A673 (cell line): ENCODE results near the gene PPP6R2. TPM values are rescaled to one million over a fixed set of nuclear protein-coding genes. Genes with fewer than 3 reads are reported as not detected.
A peak's percentile ranks its signal among the peaks of the same experiment; 100 is the strongest.

Source experiments
- BruUV-seq: library from RNA; stranded (reverse); fragments of 400-500 nt; replicated peaks from 2 replicates; lab custom pipeline; 2021; lab: Mats Ljungman, UMichigan
- CTCF ChIA-PET: fragments of 300-600 bp; sonication (Branson Sonifier 250); formaldehyde crosslinking; loops from one replicate; lab custom pipeline; 2022; ENCODE audit warnings: antibody characterized with exemption; lab: Charles Lee
- POLR2A ChIA-PET: fragments of 300-600 bp; sonication (Branson Sonifier 250); formaldehyde crosslinking; loops from one replicate; lab custom pipeline; 2022; ENCODE audit warnings: antibody characterized with exemption; ENCODE audit not compliant: low non-redundant PET; lab: Charles Lee
- DNase-seq: peaks from one replicate; pipeline ENCODE4 v3.0.0-alpha.2; 2015; ENCODE audit warnings: low spot score
- H3K27ac ChIP-seq: fragments of 200-600 bp; sonication (generic); 2 replicates; pipeline ENCODE4 v1.5.1; 2016; ENCODE audit warnings: mixed run types, low read depth, mild to moderate bottlenecking, mixed read lengths, antibody characterized with exemption, low read length; ENCODE audit not compliant: poor library complexity, severe bottlenecking
- H3K27me3 ChIP-seq: fragments of 200-600 bp; sonication (generic); replicated peaks from 2 replicates; pipeline ENCODE4 v1.6.1; 2017; ENCODE audit warnings: mixed run types, low read depth, mild to moderate bottlenecking, mixed read lengths, antibody characterized with exemption, low read length; ENCODE audit not compliant: insufficient read depth, poor library complexity
- H3K36me3 ChIP-seq: fragments of 200-600 bp; sonication (generic); 2 replicates; pipeline ENCODE4 v1.6.1; 2016; ENCODE audit warnings: mixed run types, mild to moderate bottlenecking, mixed read lengths, antibody characterized with exemption, low read length; ENCODE audit not compliant: insufficient read depth, poor library complexity, severe bottlenecking
- H3K4me1 ChIP-seq: fragments of 200-600 bp; sonication (generic); 2 replicates; pipeline ENCODE4 v1.6.1; 2017; ENCODE audit warnings: mixed run types, mild to moderate bottlenecking, mixed read lengths, antibody characterized with exemption, low read length; ENCODE audit not compliant: insufficient read depth, poor library complexity, severe bottlenecking
- H3K4me3 ChIP-seq: fragments of 200-600 bp; sonication (generic); 2 replicates; pipeline ENCODE4 v1.5.1; 2016; ENCODE audit warnings: low read depth, mixed run types, mild to moderate bottlenecking, mixed read lengths, low read length; ENCODE audit not compliant: poor library complexity, severe bottlenecking
- H3K9me3 ChIP-seq: fragments of 200-600 bp; sonication (generic); 2 replicates; pipeline ENCODE4 v1.6.1; 2016; ENCODE audit warnings: mixed run types, low read depth, mild to moderate bottlenecking, mixed read lengths, antibody characterized with exemption, low read length; ENCODE audit not compliant: poor library complexity, severe bottlenecking
- EZH2 ChIP-seq: fragments of 200-600 bp; sonication (generic); IDR thresholded peaks from 2 replicates; pipeline ENCODE4 v1.6.1; 2017; ENCODE audit warnings: borderline replicate concordance, low read depth, mild to moderate bottlenecking, mixed read lengths, antibody characterized with exemption, low read length; ENCODE audit not compliant: poor library complexity, severe bottlenecking
- intact Hi-C: fragments of 100-400 bp; cut with micrococcal nuclease; formaldehyde crosslinking; loops from one replicate; pipeline ENCODE4 v1.10.0; 2022; ENCODE audit not compliant: unreplicated experiment
- total RNA-seq: library from RNA; stranded (reverse); gene quantifications from 2 replicates; pipeline ENCODE4 v1.2.3, GENCODE V29; 2021
- TF ChIP-seq, protein P1 (sequence below): fragments of 300-800, 200-600 bp; sonication (generic); conservative IDR thresholded peaks from 2 replicates; pipeline ENCODE4 v1.5.1; 2017; ENCODE audit warnings: low read depth, mild to moderate bottlenecking, antibody characterized with exemption, low read length, moderate library complexity, mixed read lengths

Gene PPP6R2
- total RNA-seq, 1 experiment from 2014 or later: 64.6 TPM

GRCh38 chr22:50339945-50340879 is 2.9 kb upstream of the PPP6R2 start:
- Histone ChIP-seq H3K9me3 (no peaks in the 10 kb centered on the region), H3K36me3 (no peaks in the 10 kb centered on the region), H3K4me1 (peaks cover 3% of the 10 kb centered on the region), H3K4me3 (no peak overlapping the region), H3K27ac (no peak overlapping the region), H3K27me3 (no peaks in the 10 kb centered on the region)
- no peak for DNase-seq
- no TSS peak for BruUV-seq
- intact Hi-C loops: no loop called here
- POLR2A ChIA-PET: no interaction called here
- CTCF ChIA-PET: interaction anchor here (2.5 kb wide), 1 partner anchor 13 kb away, joined by 9 read pairs; the partner anchor contains the start of gene DENND6B
- TF ChIP-seq, protein P1, sequence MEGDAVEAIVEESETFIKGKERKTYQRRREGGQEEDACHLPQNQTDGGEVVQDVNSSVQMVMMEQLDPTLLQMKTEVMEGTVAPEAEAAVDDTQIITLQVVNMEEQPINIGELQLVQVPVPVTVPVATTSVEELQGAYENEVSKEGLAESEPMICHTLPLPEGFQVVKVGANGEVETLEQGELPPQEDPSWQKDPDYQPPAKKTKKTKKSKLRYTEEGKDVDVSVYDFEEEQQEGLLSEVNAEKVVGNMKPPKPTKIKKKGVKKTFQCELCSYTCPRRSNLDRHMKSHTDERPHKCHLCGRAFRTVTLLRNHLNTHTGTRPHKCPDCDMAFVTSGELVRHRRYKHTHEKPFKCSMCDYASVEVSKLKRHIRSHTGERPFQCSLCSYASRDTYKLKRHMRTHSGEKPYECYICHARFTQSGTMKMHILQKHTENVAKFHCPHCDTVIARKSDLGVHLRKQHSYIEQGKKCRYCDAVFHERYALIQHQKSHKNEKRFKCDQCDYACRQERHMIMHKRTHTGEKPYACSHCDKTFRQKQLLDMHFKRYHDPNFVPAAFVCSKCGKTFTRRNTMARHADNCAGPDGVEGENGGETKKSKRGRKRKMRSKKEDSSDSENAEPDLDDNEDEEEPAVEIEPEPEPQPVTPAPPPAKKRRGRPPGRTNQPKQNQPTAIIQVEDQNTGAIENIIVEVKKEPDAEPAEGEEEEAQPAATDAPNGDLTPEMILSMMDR: no peak
- no peak for TF ChIP-seq EZH2

- BruUV-seq: no TSS peak
Observed at GRCh38 chr22:50341977-50342650, 1.0 kb upstream of the PPP6R2 start.

GRCh38 chr22:50343541-50343935 is 411 bp downstream of the PPP6R2 start:
- peaks cover 3% of the 10 kb centered on the region for H3K4me1 ChIP-seq
- CTCF ChIA-PET: no interaction called here
- BruUV-seq: no TSS peak
- H3K9me3 ChIP-seq: no peaks in the 10 kb centered on the region
- no peak for DNase-seq
- no peaks in the 10 kb centered on the region for H3K27me3 ChIP-seq
- intact Hi-C loops: loop anchor here (2.0 kb wide), 2 partner anchors 73 to 93 kb away; partner anchors contain the start of genes HDAC10 and MAPK11
- H3K4me3 ChIP-seq: peak overlapping the region; percentile 91
- peaks cover 3% of the 10 kb centered on the region for H3K36me3 ChIP-seq
- POLR2A ChIA-PET: no interaction called here
- no peak for TF ChIP-seq EZH2
- TF ChIP-seq, protein P1: no peak
- H3K27ac ChIP-seq: peak overlapping the region; percentile 94

More at GRCh38 chr22:50341977-50342650, 1.0 kb upstream of the PPP6R2 start:
- Histone ChIP-seq H3K9me3 (no peaks in the 10 kb centered on the region), H3K27ac (peak overlapping the region; percentile 78), H3K36me3 (no peaks in the 10 kb centered on the region), H3K4me3 (peak overlapping the region; percentile 91), H3K4me1 (peaks cover 3% of the 10 kb centered on the region), H3K27me3 (no peaks in the 10 kb centered on the region)
- peak; percentile 94 for DNase-seq
- CTCF ChIA-PET: interaction anchor here (0.5 to 2.5 kb wide), 7 partner anchors 15 to 77 kb away, joined by 3 to 9 read pairs (median 5); partner anchors contain the start of gene DENND6B
- intact Hi-C loops: loop anchor here (2.0 kb wide), 2 partner anchors 71 to 91 kb away; partner anchors contain the start of genes HDAC10 and MAPK11
- POLR2A ChIA-PET: interaction anchor here (0.5 kb wide), 1 partner anchor 239 kb away, joined by 6 read pairs; no protein-coding TSS in a partner anchor
- TF ChIP-seq, protein P1: peak; percentile 97
- TF ChIP-seq EZH2: no peak
